ENCODE data around the gene NSDHL. TPM values are rescaled to one million over a fixed set of nuclear protein-coding genes. Genes with fewer than 3 reads are reported as not detected.

The NSDHL gene
- total and polyA plus RNA-seq, 4 donors = 12.8 to 33.4 (median 25.4) TPM

DNA sequence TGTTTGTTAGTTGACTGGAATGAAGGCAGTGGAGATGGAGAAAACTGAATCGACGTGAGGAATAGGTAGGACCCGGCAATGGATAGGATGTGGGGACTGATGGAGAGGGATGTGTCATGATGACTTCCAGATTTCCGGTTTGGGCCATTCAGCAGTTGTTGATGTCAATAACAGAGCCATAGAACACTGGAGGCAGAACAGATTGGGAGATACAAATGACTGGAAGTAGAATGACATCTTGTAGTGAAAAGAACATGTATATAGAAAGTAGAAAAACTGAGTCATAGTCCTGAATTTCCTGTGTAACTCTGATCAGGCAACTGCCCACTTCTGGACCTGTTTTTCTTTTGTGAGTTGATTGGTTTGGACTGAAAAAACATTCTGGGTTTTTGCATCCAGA is 24.8 kb upstream of the NSDHL start:
- TF ChIP-seq, protein P1, sequence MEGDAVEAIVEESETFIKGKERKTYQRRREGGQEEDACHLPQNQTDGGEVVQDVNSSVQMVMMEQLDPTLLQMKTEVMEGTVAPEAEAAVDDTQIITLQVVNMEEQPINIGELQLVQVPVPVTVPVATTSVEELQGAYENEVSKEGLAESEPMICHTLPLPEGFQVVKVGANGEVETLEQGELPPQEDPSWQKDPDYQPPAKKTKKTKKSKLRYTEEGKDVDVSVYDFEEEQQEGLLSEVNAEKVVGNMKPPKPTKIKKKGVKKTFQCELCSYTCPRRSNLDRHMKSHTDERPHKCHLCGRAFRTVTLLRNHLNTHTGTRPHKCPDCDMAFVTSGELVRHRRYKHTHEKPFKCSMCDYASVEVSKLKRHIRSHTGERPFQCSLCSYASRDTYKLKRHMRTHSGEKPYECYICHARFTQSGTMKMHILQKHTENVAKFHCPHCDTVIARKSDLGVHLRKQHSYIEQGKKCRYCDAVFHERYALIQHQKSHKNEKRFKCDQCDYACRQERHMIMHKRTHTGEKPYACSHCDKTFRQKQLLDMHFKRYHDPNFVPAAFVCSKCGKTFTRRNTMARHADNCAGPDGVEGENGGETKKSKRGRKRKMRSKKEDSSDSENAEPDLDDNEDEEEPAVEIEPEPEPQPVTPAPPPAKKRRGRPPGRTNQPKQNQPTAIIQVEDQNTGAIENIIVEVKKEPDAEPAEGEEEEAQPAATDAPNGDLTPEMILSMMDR (IDR thresholded peaks at IDR 0.05; ENCODE audit: control extremely low read depth, extremely low read depth) = no peak
- H3K4me3 ChIP-seq = no peak overlapping the region
- H3K4me1 ChIP-seq (ENCODE audit: control insufficient read depth in 5 of 5, insufficient read depth in 5 of 5, low read length in 5 of 5) = no peaks in the 10 kb centered on the region
- H3K27me3 ChIP-seq (ENCODE audit: control insufficient read depth in 3 of 3, insufficient read depth in 3 of 3, low read length in 2 of 3) = peaks cover 0 to 11% (median 4%) of the 10 kb centered on the region in 3 donors
- no peaks in the 10 kb centered on the region for H3K36me3 ChIP-seq (ENCODE audit: control insufficient read depth in 4 of 4, insufficient read depth in 4 of 4, low read length in 4 of 4)
- no peak for DNase-seq
- no peak overlapping the region for H3K9ac ChIP-seq (ENCODE audit: insufficient read depth in 1 of 2, low read length in 2 of 2)
- 76 to 90% methylated on average over 4 of the region's 4 CpGs for WGBS, 2 donors
- peaks cover 0 to 3% (median 0%) of the 10 kb centered on the region in 4 donors for H3K9me3 ChIP-seq (ENCODE audit: control insufficient read depth in 4 of 4, insufficient read depth in 3 of 4, low read length in 3 of 4)
- H3K27ac ChIP-seq (ENCODE audit: low read depth in 1 of 2, low read length in 1 of 2) = no peak overlapping the region
- no peak for ATAC-seq (ENCODE audit: insufficient read depth, low FRiP score)

DNA sequence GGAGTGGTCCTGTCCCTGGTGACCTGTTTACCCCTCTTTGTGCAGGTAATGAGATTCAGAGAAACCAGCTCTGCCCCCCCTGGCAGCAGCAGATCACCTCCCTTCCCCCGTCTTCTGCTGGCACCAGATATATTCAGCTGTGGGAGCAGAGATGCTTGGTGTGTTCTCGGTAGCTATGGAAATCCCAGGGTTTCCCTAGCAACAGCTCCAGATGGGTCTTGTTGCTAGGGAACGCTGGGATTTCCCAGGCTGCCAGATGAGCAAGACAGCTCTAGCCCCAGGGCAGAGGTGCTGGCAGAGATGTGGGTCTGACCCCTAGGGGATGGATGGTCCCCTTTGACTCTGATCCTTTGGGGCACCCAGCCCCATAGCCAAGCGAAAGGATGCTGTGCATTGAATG is 20.5 kb upstream of the NSDHL start:
- Histone ChIP-seq H3K9ac (ENCODE audit: insufficient read depth in 1 of 2, low read length in 2 of 2) (no peak overlapping the region), H3K4me1 (ENCODE audit: control insufficient read depth in 5 of 5, insufficient read depth in 5 of 5, low read length in 5 of 5) (no peaks in the 10 kb centered on the region), H3K27me3 (ENCODE audit: control insufficient read depth in 3 of 3, insufficient read depth in 3 of 3, low read length in 2 of 3) (peaks cover 0 to 7% (median 3%) of the 10 kb centered on the region in 3 donors), H3K27ac (ENCODE audit: low read depth in 1 of 2, low read length in 1 of 2) (no peak overlapping the region), H3K9me3 (ENCODE audit: control insufficient read depth in 4 of 4, insufficient read depth in 3 of 4, low read length in 3 of 4) (peaks cover 0 to 3% (median 0%) of the 10 kb centered on the region in 4 donors), H3K36me3 (ENCODE audit: control insufficient read depth in 4 of 4, insufficient read depth in 4 of 4, low read length in 4 of 4) (no peaks in the 10 kb centered on the region), H3K4me3 (no peak overlapping the region)
- ATAC-seq (ENCODE audit: insufficient read depth, low FRiP score) (no peak), DNase-seq (peak in 1 of 3 donors; percentile 1)
- TF ChIP-seq, protein P1 (IDR thresholded peaks at IDR 0.05; ENCODE audit: control extremely low read depth, extremely low read depth) = no peak
- WGBS, 2 donors = 59 to 82% methylated on average over 4 of the region's 4 CpGs

DNA sequence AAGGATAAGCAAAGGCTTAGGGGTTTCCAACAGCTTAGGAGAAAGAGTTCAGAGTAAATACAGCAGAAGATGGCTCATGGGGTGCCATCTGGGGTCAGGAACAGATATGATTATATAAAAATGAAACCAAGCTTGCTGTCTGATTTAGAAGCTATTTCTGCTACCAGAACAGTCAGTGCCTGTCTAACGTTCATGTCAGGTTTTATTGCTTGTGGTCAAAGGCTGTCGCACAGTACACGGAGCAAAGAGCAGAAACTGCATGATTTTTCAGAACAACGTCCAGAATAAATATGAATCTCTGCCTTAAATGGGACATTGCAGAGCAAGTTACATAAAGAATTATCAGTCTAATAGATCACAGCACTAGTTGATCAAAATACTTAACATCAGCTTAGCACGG is 17.7 kb upstream of the NSDHL start:
- Histone ChIP-seq H3K4me1 (ENCODE audit: control insufficient read depth in 5 of 5, insufficient read depth in 5 of 5, low read length in 5 of 5) (no peaks in the 10 kb centered on the region), H3K27me3 (ENCODE audit: control insufficient read depth in 3 of 3, insufficient read depth in 3 of 3, low read length in 2 of 3) (peaks cover 0 to 4% (median under 1%) of the 10 kb centered on the region in 3 donors), H3K9ac (ENCODE audit: insufficient read depth in 1 of 2, low read length in 2 of 2) (no peak overlapping the region), H3K27ac (ENCODE audit: low read depth in 1 of 2, low read length in 1 of 2) (no peak overlapping the region), H3K36me3 (ENCODE audit: control insufficient read depth in 4 of 4, insufficient read depth in 4 of 4, low read length in 4 of 4) (no peaks in the 10 kb centered on the region), H3K4me3 (no peak overlapping the region), H3K9me3 (ENCODE audit: control insufficient read depth in 4 of 4, insufficient read depth in 3 of 4, low read length in 3 of 4) (no peaks in the 10 kb centered on the region)
- no peak for DNase-seq
- TF ChIP-seq, protein P1 (IDR thresholded peaks at IDR 0.05; ENCODE audit: control extremely low read depth, extremely low read depth) = no peak
- no peak for ATAC-seq (ENCODE audit: insufficient read depth, low FRiP score)
- WGBS, 2 donors = 43 to 60% methylated on average over 5 of the region's 5 CpGs

DNA sequence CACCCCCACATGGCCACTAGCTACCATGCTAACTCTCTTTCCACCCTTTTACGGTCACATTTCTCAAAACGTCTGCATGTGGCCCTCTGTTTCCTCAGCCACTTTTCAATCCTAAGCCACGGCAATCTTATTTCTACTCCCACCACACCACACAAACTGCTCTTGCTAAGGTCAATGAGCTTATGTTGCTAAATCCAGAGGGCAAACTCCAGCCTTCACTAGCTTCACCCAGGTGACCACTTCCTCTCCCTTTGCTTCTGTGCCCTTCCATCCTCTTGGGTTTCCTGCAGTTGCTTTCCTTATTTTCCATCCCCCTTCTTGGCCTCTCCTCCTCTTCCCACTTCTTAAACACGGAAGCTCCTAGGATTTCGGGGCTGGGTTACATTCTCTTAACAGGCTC is 16.8 kb upstream of the NSDHL start:
- Histone ChIP-seq H3K9me3 (ENCODE audit: control insufficient read depth in 4 of 4, insufficient read depth in 3 of 4, low read length in 3 of 4) (no peaks in the 10 kb centered on the region), H3K27me3 (ENCODE audit: control insufficient read depth in 3 of 3, insufficient read depth in 3 of 3, low read length in 2 of 3) (peaks cover 0 to 4% (median 0%) of the 10 kb centered on the region in 3 donors), H3K4me1 (ENCODE audit: control insufficient read depth in 5 of 5, insufficient read depth in 5 of 5, low read length in 5 of 5) (no peaks in the 10 kb centered on the region), H3K27ac (ENCODE audit: low read depth in 1 of 2, low read length in 1 of 2) (no peak overlapping the region), H3K9ac (ENCODE audit: insufficient read depth in 1 of 2, low read length in 2 of 2) (no peak overlapping the region), H3K36me3 (ENCODE audit: control insufficient read depth in 4 of 4, insufficient read depth in 4 of 4, low read length in 4 of 4) (no peaks in the 10 kb centered on the region), H3K4me3 (no peak overlapping the region)
- WGBS, 2 donors = 59 to 82% methylated on average over 5 of the region's 5 CpGs
- no peak for DNase-seq
- TF ChIP-seq, protein P1 (IDR thresholded peaks at IDR 0.05; ENCODE audit: control extremely low read depth, extremely low read depth) = no peak
- no peak for ATAC-seq (ENCODE audit: insufficient read depth, low FRiP score)

Data from lung (tissue), 12 donors.